A673 (cell line): ENCODE data around the gene IFITM2.

Experiments
- CTCF ChIP-seq: fragments of 300-800, 200-600 bp; sonication (generic); conservative IDR thresholded peaks from 2 replicates; pipeline ENCODE4 v1.5.1; 2017; ENCODE audit warnings: low read depth, mild to moderate bottlenecking, antibody characterized with exemption, low read length, moderate library complexity, mixed read lengths
- EZH2 ChIP-seq: fragments of 200-600 bp; sonication (generic); IDR thresholded peaks from 2 replicates; pipeline ENCODE4 v1.6.1; 2017; ENCODE audit warnings: borderline replicate concordance, low read depth, mild to moderate bottlenecking, mixed read lengths, antibody characterized with exemption, low read length; ENCODE audit not compliant: poor library complexity, severe bottlenecking

- no peak for TF ChIP-seq CTCF
- no peak for TF ChIP-seq EZH2
Observed at GRCh38 chr11:288478-289397, 18.9 kb upstream of the IFITM2 start, which contains the start of gene PGGHG.
